ENCODE measurements around the gene NR4A2. TPM values are rescaled to one million over a fixed set of nuclear protein-coding genes. Genes with fewer than 3 reads are reported as not detected.

NR4A2 gene
- total RNA-seq, 4 donors from 2014 or later: 0.42 to 2.8 (median 2.5) TPM

GRCh38 chr2:156350374-156351142, 18.0 kb upstream of the NR4A2 start:
- intact Hi-C loops (cut with DNase I): no loop called here
- no peak for TF ChIP-seq EP300 (IDR thresholded peaks at IDR 0.05)
- TF ChIP-seq POLR2AphosphoS5 (IDR thresholded peaks at IDR 0.05): no peak
- no peak for TF ChIP-seq POLR2A (IDR thresholded peaks at IDR 0.05; ENCODE audit: low read depth)
- TF ChIP-seq CTCF (IDR thresholded peaks at IDR 0.05): no peak
- Histone ChIP-seq H3K9me3 (no peaks in the 10 kb centered on the region), H3K36me3 (no peaks in the 10 kb centered on the region), H3K4me3 (no peak overlapping the region), H3K27ac (replicated peaks in 1 of 4) (no peak overlapping the region), H3K27me3 (no peaks in the 10 kb centered on the region), H3K4me1 (no peaks in the 10 kb centered on the region)
- DNase-seq (ENCODE audit: extremely low spot score): no peak
- WGBS: 90% methylated on average over 7 of the region's 7 CpGs

GRCh38 chr2:156349605-156350004, 17.1 kb upstream of the NR4A2 start:
- TF ChIP-seq POLR2A (IDR thresholded peaks at IDR 0.05; ENCODE audit: low read depth) (no peak), CTCF (IDR thresholded peaks at IDR 0.05) (no peak), POLR2AphosphoS5 (IDR thresholded peaks at IDR 0.05) (no peak), EP300 (IDR thresholded peaks at IDR 0.05) (no peak)
- H3K4me3 ChIP-seq: no peak overlapping the region
- H3K9me3 ChIP-seq: no peaks in the 10 kb centered on the region
- H3K27me3 ChIP-seq: no peaks in the 10 kb centered on the region
- no peak for DNase-seq (ENCODE audit: extremely low spot score)
- no peak overlapping the region for H3K27ac ChIP-seq (replicated peaks in 1 of 4)
- intact Hi-C loops (cut with DNase I): loop anchor here (10.0 kb wide), 1 partner anchor 685 kb away; no protein-coding TSS in a partner anchor
- H3K4me1 ChIP-seq: peaks cover 0 to 4% (median 0%) of the 10 kb centered on the region in 4 donors
- no peaks in the 10 kb centered on the region for H3K36me3 ChIP-seq

- peaks cover 0 to 4% (median 0%) of the 10 kb centered on the region in 4 donors for H3K4me1 ChIP-seq
- H3K27ac ChIP-seq (replicated peaks in 1 of 4): no peak overlapping the region
- H3K4me3 ChIP-seq: no peak overlapping the region
- no peaks in the 10 kb centered on the region for H3K36me3 ChIP-seq
- intact Hi-C loops (cut with DNase I): loop anchor here (10.0 kb wide), 1 partner anchor 686 kb away; no protein-coding TSS in a partner anchor
- no peak for DNase-seq (ENCODE audit: extremely low spot score)
- TF ChIP-seq POLR2A (IDR thresholded peaks at IDR 0.05; ENCODE audit: low read depth) (no peak), POLR2AphosphoS5 (IDR thresholded peaks at IDR 0.05) (no peak), CTCF (IDR thresholded peaks at IDR 0.05) (no peak), EP300 (IDR thresholded peaks at IDR 0.05) (no peak)
- H3K27me3 ChIP-seq: no peaks in the 10 kb centered on the region
- no peaks in the 10 kb centered on the region for H3K9me3 ChIP-seq
Observed at GRCh38 chr2:156349161-156349560, 16.6 kb upstream of the NR4A2 start.

GRCh38 chr2:156347431-156347830, 14.9 kb upstream of the NR4A2 start:
- no peak for DNase-seq (ENCODE audit: extremely low spot score)
- no peak overlapping the region for H3K4me3 ChIP-seq
- H3K27ac ChIP-seq (replicated peaks in 1 of 4): no peak overlapping the region
- 71% methylated on average over 3 of the region's 3 CpGs for WGBS
- intact Hi-C loops (cut with DNase I): loop anchor here (10.0 kb wide), 1 partner anchor 687 kb away; no protein-coding TSS in a partner anchor
- no peak for TF ChIP-seq POLR2A (IDR thresholded peaks at IDR 0.05; ENCODE audit: low read depth)
- TF ChIP-seq POLR2AphosphoS5 (IDR thresholded peaks at IDR 0.05): no peak
- no peak for TF ChIP-seq CTCF (IDR thresholded peaks at IDR 0.05)
- TF ChIP-seq EP300 (IDR thresholded peaks at IDR 0.05): no peak
- no peaks in the 10 kb centered on the region for H3K36me3 ChIP-seq
- peaks cover 0 to 10% (median 8%) of the 10 kb centered on the region in 4 donors for H3K4me1 ChIP-seq
- H3K27me3 ChIP-seq: no peaks in the 10 kb centered on the region
- H3K9me3 ChIP-seq: no peaks in the 10 kb centered on the region

All from esophagus muscularis mucosa (tissue), 4 donors.